Stimulated activated CD8-positive, alpha-beta memory T cell treated with anti-CD3 and anti-CD28 coated beads, Interleukin-2, amount 100 ng/mL, for 1 hour (primary cell): ENCODE measurements around the gene FCN1.

ENCODE experiments used
- DNase-seq, 2 donors: peaks; one replicate each; pipeline ENCODE4 v3.0.0-alpha.2; 2020; ENCODE audit warnings: low read depth in 2 of 2

FCN1 gene

GRCh38 chr9:134951461-134951860, 33.7 kb upstream of the FCN1 start:
- DNase-seq: no peak

GRCh38 chr9:134950386-134951210, 32.9 kb upstream of the FCN1 start:
- DNase-seq: no peak

DNA sequence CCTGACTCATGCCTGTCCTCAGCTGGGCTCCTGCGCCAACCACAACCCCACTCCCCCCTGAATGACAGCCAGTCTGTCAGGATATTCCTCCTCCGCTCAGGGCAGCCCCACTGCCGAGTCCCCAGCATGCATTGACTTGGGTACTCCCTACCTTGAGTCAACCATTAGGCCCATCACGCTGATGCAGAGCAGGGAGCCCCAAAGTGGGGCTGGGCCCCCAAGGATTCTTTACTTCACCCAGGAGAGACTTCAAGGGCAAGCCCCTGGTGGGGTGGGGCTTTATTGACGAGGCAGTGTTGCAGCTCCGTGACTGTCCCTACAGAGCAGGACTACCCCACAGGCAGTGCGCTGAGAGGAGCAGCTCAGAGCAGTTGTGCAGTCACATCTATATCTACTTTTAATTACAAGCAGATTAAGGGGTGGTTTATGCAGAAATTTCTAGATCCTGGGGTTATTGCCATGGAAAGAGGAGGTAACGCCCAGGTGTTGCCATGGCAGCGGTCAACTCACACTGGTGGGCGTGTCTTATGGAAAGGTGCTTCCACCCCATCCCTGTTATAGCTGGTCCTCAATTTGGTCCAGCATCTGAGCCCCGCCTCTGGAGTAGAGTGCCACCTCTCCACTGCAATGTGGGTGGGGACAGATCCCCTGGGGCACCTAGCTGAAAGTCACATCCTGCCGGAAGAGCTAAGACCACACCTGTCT, 32.1 kb upstream of the FCN1 start:
- no peak for DNase-seq

GRCh38 chr9:134948149-134948548, 30.4 kb upstream of the FCN1 start:
- no peak for DNase-seq

- DNase-seq: no peak
Measured at GRCh38 chr9:134947265-134947955, 29.7 kb upstream of the FCN1 start.

DNA sequence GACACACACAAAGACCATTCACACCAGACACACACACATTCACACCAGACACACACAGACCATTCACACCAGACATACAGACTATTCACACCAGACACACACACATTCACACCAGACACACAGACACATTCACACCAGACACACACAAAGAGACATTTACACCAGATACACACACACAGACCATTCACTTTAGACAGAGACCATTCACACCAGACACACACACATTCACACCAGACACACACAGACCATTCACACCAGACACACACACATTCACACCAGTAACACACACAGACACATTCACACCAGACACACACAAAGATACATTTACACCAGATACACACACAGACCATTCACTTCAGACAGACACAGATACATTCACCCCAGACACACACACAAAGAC, 29.0 kb upstream of the FCN1 start:
- no peak for DNase-seq

DNA sequence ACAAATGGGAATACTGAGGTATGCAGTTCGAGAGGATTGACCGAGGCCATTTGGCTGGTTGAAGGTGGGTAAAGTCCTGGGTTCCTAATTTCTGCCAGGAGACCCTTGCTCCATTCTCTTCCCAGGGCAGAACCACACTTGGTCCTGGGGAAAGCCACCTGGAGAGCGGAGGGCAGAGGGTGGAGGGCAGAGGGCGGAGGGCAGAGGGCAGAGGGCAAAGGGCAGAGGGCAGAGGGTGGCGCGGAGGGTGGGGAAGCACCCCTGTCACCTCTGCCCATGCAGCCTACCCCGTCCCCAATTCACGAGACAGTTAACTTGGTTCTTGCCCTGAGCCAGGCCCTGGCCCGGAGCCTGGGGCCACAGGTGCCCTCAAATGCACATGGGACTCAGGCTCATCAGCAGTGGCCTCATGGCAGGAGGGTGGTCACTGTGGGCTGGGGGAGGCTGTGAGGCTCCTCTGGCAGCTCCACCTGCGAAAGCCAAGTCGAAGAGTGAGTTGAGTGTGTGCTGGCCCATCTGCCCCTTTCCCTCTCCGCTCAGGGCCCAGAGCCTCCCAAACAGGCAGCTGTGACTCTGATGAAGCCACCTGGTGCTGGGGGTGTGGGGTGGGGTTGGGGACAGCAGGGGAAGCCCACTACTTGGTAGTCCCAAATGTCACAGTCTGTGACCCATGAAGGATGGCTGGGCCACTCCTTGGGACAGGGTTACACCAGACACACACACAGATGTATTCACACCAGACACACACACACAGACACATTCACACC, 28.0 kb upstream of the FCN1 start:
- no peak for DNase-seq

- no peak for DNase-seq
Measured at GRCh38 chr9:134944916-134945315, 27.2 kb upstream of the FCN1 start.

GRCh38 chr9:134944351-134944802, 26.7 kb upstream of the FCN1 start:
- no peak for DNase-seq

- DNase-seq: no peak
Measured at GRCh38 chr9:134943836-134944235, 26.1 kb upstream of the FCN1 start.

GRCh38 chr9:134943411-134943810, 25.7 kb upstream of the FCN1 start:
- DNase-seq: no peak

GRCh38 chr9:134942788-134943184, 25.1 kb upstream of the FCN1 start:
- DNase-seq: no peak

DNA sequence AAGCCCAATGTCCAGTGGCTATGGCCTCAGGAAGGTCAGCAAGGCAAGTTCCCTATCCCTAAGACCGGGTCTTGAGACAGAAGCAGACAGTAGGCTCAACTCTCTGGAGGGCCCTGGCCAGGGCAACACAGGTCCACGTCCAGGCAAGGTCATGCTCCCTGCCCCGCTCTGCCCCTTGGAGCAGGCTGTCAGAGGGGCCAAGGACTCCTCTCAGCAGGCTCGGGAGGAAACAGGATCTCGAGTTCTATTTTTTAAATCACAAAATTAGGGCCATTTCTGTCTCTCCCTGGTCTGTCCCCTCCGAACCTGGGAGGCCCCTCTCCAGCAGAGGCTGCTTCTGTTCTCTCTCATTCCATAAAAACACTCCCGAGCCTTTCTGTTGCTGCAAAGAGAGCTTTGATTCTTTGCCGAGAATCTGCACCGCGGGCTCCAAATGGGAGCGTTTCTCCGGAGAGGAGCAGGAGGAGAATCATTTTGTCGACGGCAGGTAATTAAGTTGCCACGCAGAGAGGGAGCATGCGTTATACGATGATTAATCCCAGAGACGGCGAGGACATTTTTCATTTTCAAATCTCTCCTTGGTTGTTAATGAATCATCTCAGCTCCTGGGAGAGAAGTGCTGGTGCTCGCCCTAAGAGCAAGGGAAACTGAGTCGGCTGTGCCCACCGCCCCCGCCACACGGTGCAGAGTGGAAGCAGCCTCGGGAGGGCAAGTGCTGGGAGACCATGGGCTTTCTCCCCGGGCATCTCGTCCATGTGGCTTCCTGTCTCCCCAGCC, 24.5 kb upstream of the FCN1 start:
- no peak for DNase-seq

GRCh38 chr9:134940236-134941208, 22.8 kb upstream of the FCN1 start:
- no peak for DNase-seq

- no peak for DNase-seq
Measured at GRCh38 chr9:134939836-134940235, 22.1 kb upstream of the FCN1 start.

GRCh38 chr9:134939080-134939733, 21.5 kb upstream of the FCN1 start:
- no peak for DNase-seq

- DNase-seq: no peak
Measured at GRCh38 chr9:134938346-134939079, 20.8 kb upstream of the FCN1 start.

DNA sequence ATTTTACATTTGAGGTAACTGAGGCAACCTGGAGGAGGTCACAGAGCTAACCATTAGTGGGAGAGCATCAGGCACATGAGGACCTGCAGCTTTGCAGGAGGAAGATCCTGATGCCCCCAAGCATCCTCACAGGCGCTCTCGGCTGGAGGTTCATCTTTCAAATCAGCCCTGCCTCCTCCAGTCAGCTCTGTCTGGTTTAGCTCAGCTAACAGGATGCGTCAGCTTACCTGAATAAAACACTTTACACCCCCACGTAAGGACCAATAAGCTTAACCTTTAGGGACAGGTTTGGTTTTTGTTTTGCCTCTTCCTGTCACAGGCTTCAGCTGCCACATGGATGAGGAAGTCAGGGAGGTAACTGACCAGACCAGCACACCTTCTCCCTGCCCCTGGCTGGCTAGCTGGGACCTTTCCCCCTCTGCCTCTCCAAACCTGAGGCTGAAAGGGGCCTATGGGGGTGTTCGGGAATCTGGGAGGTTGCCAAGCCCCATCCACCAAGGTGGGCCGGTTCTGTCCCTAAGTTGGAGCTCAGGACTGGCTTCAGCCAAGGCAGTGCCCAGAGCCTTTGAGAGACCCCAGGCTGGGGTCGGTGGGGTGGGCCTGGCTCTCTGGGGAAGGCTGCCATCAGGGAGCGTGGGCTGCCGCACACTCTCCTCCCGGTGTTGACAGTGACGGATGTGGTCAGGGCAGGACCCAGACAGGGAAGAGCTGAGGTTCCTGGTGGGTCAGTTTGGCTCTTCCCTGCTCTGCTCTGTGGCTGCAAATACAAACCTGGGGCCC, 20.0 kb upstream of the FCN1 start:
- no peak for DNase-seq
